OCI-M1 (cell line): ENCODE data around the gene TRIM50.
"Not testable (repeated sequence)": the region's sequence is repeated elsewhere in the genome, so short reads cannot be mapped to it uniquely, and the experiment has no call there.

Experiments
- DNase-seq: peaks from one replicate; lab custom pipeline; 2025; lab: John Stamatoyannopoulos, UW

TRIM50 gene

GRCh38 chr7:73327922-73328321, at the start of gene TRIM50, which contains the start of gene FKBP6:
Gene TRIM50 (minus strand): TSS chr7:73328082. CDS start chr7:73324787, 3,295 bp downstream.
Gene FKBP6 (plus strand): TSS chr7:73328161. CDS start chr7:73328429, 268 bp downstream.
- not testable (repeated sequence) for DNase-seq

- DNase-seq, result no peak
These were observed 49.0 kb upstream of the TRIM50 start for GRCh38 chr7:73376671-73377412.

GRCh38 chr7:73376262-73376661, 48.4 kb upstream of the TRIM50 start:
- not testable (repeated sequence) for DNase-seq

- no peak for DNase-seq
These were observed 45.9 kb upstream of the TRIM50 start for GRCh38 chr7:73373741-73374140.

GRCh38 chr7:73369622-73370021, 41.7 kb upstream of the TRIM50 start:
- no peak for DNase-seq

GRCh38 chr7:73369009-73369408, 41.1 kb upstream of the TRIM50 start:
- no peak for DNase-seq

- no peak for DNase-seq
These were observed 39.1 kb upstream of the TRIM50 start for GRCh38 chr7:73366990-73367389.

GRCh38 chr7:73366127-73366526, 38.2 kb upstream of the TRIM50 start:
- DNase-seq, result no peak

GRCh38 chr7:73364006-73364728, 36.3 kb upstream of the TRIM50 start:
- DNase-seq, result no peak

GRCh38 chr7:73363225-73364005, 35.5 kb upstream of the TRIM50 start:
- no peak for DNase-seq

GRCh38 chr7:73360590-73360989, 32.7 kb upstream of the TRIM50 start:
- DNase-seq, result not testable (repeated sequence)

GRCh38 chr7:73359746-73360375, 32.0 kb upstream of the TRIM50 start:
- no peak for DNase-seq

GRCh38 chr7:73359306-73359705, 31.4 kb upstream of the TRIM50 start:
- DNase-seq, result no peak

- no peak for DNase-seq
These were observed 30.9 kb upstream of the TRIM50 start for GRCh38 chr7:73358590-73359275.

GRCh38 chr7:73356159-73356558, 28.3 kb upstream of the TRIM50 start:
- DNase-seq, result no peak

GRCh38 chr7:73354821-73355220, 26.9 kb upstream of the TRIM50 start:
- DNase-seq, result no peak

GRCh38 chr7:73354196-73354595, 26.3 kb upstream of the TRIM50 start:
- no peak for DNase-seq

- no peak for DNase-seq
These were observed 25.4 kb upstream of the TRIM50 start for GRCh38 chr7:73353243-73353642.

GRCh38 chr7:73352784-73353183, 24.9 kb upstream of the TRIM50 start:
- no peak for DNase-seq

GRCh38 chr7:73351447-73352167, 23.7 kb upstream of the TRIM50 start:
- no peak for DNase-seq
